A673 (cell line): Measurements from ENCODE around the gene REG3A.

Experiments
- CTCF ChIP-seq: fragments of 300-800, 200-600 bp; sonication (generic); conservative IDR thresholded peaks from 2 replicates; pipeline ENCODE4 v1.5.1; 2017; ENCODE audit warnings: low read depth, mild to moderate bottlenecking, antibody characterized with exemption, low read length, moderate library complexity, mixed read lengths
- EZH2 ChIP-seq: fragments of 200-600 bp; sonication (generic); IDR thresholded peaks from 2 replicates; pipeline ENCODE4 v1.6.1; 2017; ENCODE audit warnings: borderline replicate concordance, low read depth, mild to moderate bottlenecking, mixed read lengths, antibody characterized with exemption, low read length; ENCODE audit not compliant: poor library complexity, severe bottlenecking

GRCh38 chr2:79162132-79162531 lies 2.6 kb upstream of the REG3A start:
- TF ChIP-seq CTCF = no peak
- no peak for TF ChIP-seq EZH2
